ENCODE measurements around the gene OR9K2. TPM values are rescaled to one million over a fixed set of nuclear protein-coding genes. Genes with fewer than 3 reads are reported as not detected.
"Not testable (repeated sequence)": the region's sequence is repeated elsewhere in the genome, so short reads cannot be mapped to it uniquely, and the experiment has no call there.

OR9K2 gene
- total RNA-seq, 1 donor, result not detected

DNA sequence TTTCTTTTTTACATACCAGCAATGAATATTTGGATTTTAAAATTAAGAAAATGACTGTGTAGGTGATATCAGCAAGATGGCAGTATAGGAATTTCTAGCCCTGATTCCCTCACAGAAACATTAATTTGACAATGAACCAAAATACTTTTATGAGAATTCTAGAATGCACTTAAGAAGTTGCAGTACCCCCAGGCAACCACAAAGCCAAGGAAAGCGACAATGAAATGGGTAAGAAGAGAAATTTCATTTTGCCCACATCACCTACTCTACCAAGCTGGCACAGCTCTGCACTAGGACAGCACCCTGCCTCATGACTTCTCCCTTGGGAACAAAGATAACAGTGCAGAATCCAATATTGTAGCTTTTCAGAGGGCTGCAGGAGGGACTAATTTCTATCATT lies 6.6 kb downstream of the OR9K2 start:
- H2AFZ ChIP-seq (ENCODE audit: low read length), result no peak overlapping the region
- no peak for TF ChIP-seq CTCF (IDR thresholded peaks at IDR 0.05; ENCODE audit: extremely low read depth, low read depth, low read length)
- H3K27ac ChIP-seq (ENCODE audit: low read depth, low read length), result no peak overlapping the region
- H4K20me1 ChIP-seq (ENCODE audit: insufficient read depth, low read length), result no peaks in the 10 kb centered on the region
- no peaks in the 10 kb centered on the region for H3K36me3 ChIP-seq (ENCODE audit: insufficient read depth, low read length)
- H3K4me3 ChIP-seq (ENCODE audit: insufficient read depth, low read length), result no peak overlapping the region
- no peaks in the 10 kb centered on the region for H3K4me1 ChIP-seq (ENCODE audit: insufficient read depth, low read length)
- H3K27me3 ChIP-seq (ENCODE audit: insufficient read depth, low read length), result no peaks in the 10 kb centered on the region
- no peak for DNase-seq (ENCODE audit: insufficient read length, low spot score, missing footprints)
- no peaks in the 10 kb centered on the region for H3K9me3 ChIP-seq (ENCODE audit: low read depth, low read length)
- H3K4me2 ChIP-seq (ENCODE audit: insufficient read depth, low read length), result no peak overlapping the region
- H3K79me2 ChIP-seq (ENCODE audit: insufficient read depth, low read length), result no peaks in the 10 kb centered on the region

DNA sequence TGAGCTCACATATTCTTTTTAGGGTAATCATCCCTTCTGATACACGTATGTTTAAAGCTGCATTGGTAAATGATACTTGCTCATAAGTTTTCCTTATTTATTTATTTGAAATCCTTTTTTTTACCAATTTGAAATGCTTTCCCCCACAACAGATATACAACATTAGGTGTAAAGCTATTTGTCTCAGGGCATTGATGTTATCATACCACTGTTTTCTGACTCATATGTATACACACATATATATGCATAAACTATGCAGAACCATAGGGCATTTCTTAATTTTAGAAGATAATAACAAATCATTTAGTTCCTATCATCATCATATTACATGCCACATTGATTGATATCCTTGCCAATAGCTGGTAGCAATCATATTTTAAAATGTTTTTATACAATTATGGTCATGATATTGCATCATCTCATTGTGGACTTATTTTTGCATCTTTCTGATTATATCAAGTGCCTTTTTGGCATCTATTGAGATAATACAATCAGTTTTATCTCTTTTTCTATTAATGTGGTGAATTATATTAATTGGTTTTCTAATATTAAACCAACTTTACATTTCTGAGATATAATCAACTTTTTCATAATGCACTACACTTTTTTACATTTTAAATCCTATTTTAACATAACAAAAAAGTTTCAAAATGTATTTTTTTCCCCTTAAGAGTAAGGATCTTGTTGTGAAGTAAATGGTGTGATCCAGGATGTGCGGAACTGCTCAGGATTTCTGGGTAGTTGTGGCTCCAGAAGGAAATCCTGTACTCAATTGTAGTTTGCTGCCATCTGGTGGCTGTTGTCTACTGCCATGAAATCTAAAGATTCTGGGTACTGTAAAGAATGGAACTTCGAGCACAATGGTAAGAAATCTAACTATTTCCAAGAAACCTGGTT lies 16.7 kb downstream of the OR9K2 start:
- Histone ChIP-seq H4K20me1 (ENCODE audit: insufficient read depth, low read length) (no peaks in the 10 kb centered on the region), H3K4me2 (ENCODE audit: insufficient read depth, low read length) (no peak overlapping the region), H3K4me1 (ENCODE audit: insufficient read depth, low read length) (no peaks in the 10 kb centered on the region), H3K27ac (ENCODE audit: low read depth, low read length) (no peak overlapping the region), H3K9me3 (ENCODE audit: low read depth, low read length) (no peaks in the 10 kb centered on the region), H2AFZ (ENCODE audit: low read length) (no peak overlapping the region), H3K4me3 (ENCODE audit: insufficient read depth, low read length) (no peak overlapping the region), H3K27me3 (ENCODE audit: insufficient read depth, low read length) (no peaks in the 10 kb centered on the region), H3K36me3 (ENCODE audit: insufficient read depth, low read length) (no peaks in the 10 kb centered on the region), H3K79me2 (ENCODE audit: insufficient read depth, low read length) (no peaks in the 10 kb centered on the region)
- TF ChIP-seq CTCF (IDR thresholded peaks at IDR 0.05; ENCODE audit: extremely low read depth, low read depth, low read length), result peak; percentile 73
- peak; percentile 43 for DNase-seq (ENCODE audit: insufficient read length, low spot score, missing footprints)

DNA sequence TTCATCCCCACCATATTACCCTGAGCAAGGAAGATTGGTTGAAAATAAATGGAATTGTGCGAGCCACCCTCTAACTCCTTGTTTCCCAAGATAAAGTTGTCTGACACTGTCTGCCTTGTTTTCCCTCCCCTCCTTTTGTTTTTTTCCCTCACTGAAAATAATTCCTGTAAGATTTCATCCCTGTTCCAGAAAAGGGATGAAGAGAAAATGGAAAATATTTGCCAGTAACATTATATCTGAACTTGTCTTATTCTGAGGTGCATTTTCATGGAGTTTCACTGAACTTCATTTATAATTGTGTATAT lies 17.3 kb downstream of the OR9K2 start:
- no peak overlapping the region for H3K27ac ChIP-seq (ENCODE audit: low read depth, low read length)
- DNase-seq (ENCODE audit: insufficient read length, low spot score, missing footprints), result no peak
- no peak overlapping the region for H2AFZ ChIP-seq (ENCODE audit: low read length)
- no peak overlapping the region for H3K4me3 ChIP-seq (ENCODE audit: insufficient read depth, low read length)
- no peaks in the 10 kb centered on the region for H3K9me3 ChIP-seq (ENCODE audit: low read depth, low read length)
- H3K4me2 ChIP-seq (ENCODE audit: insufficient read depth, low read length), result no peak overlapping the region
- H3K4me1 ChIP-seq (ENCODE audit: insufficient read depth, low read length), result no peaks in the 10 kb centered on the region
- no peak for TF ChIP-seq CTCF (IDR thresholded peaks at IDR 0.05; ENCODE audit: extremely low read depth, low read depth, low read length)
- no peaks in the 10 kb centered on the region for H3K27me3 ChIP-seq (ENCODE audit: insufficient read depth, low read length)
- H4K20me1 ChIP-seq (ENCODE audit: insufficient read depth, low read length), result no peaks in the 10 kb centered on the region
- no peaks in the 10 kb centered on the region for H3K36me3 ChIP-seq (ENCODE audit: insufficient read depth, low read length)
- H3K79me2 ChIP-seq (ENCODE audit: insufficient read depth, low read length), result no peaks in the 10 kb centered on the region

- H4K20me1 ChIP-seq (ENCODE audit: insufficient read depth, low read length); H3K9me3 ChIP-seq (ENCODE audit: low read depth, low read length); H3K4me2 ChIP-seq (ENCODE audit: insufficient read depth, low read length); DNase-seq (ENCODE audit: insufficient read length, low spot score, missing footprints); H3K79me2 ChIP-seq (ENCODE audit: insufficient read depth, low read length); H3K4me3 ChIP-seq (ENCODE audit: insufficient read depth, low read length); H3K27ac ChIP-seq (ENCODE audit: low read depth, low read length); H2AFZ ChIP-seq (ENCODE audit: low read length); H3K27me3 ChIP-seq (ENCODE audit: insufficient read depth, low read length); H3K36me3 ChIP-seq (ENCODE audit: insufficient read depth, low read length); H3K4me1 ChIP-seq (ENCODE audit: insufficient read depth, low read length): not testable (repeated sequence)
Observed at GRCh38 chr12:55167010-55167640, 40.9 kb downstream of the OR9K2 start.
